K562 (cell line): ENCODE data around the gene ARL17B. TPM values are rescaled to one million over a fixed set of nuclear protein-coding genes. Genes with fewer than 3 reads are reported as not detected.
"Not testable (repeated sequence)": the region's sequence is repeated elsewhere in the genome, so short reads cannot be mapped to it uniquely, and the experiment has no call there.

Source experiments
- ATAC-seq: fragments of 200-7000 bp; cut with Tn5 transposase; 3 replicates; pipeline ENCODE4 v1.9.1; 2020; ENCODE audit warnings: moderate library complexity
- BruUV-seq: library from RNA; stranded (reverse); fragments of 400-500 nt; replicated peaks from 2 replicates; lab custom pipeline; 2021; lab: Mats Ljungman, UMichigan
- CTCF ChIA-PET: fragments of 300-600 bp; formaldehyde crosslinking; extraction: SDS; loops from one replicate; lab custom pipeline; 2021; ENCODE audit warnings: low intra/inter-chr PET ratio; lab: Yijun Ruan, JAX
- POLR2A ChIA-PET: fragments of 300-600, 350-650 bp; sonication (Branson Sonifier 250); formaldehyde crosslinking; extraction: SDS; loops from one replicate; lab custom pipeline; 2021; ENCODE audit warnings: antibody characterized with exemption, inconsistent platforms; lab: Yijun Ruan, JAX
- DNase-seq, 4 experiments: peaks; one replicate each; pipeline versions ENCODE4 v3.0.0 to v3.0.0-alpha.2; 2011 to 2018; ENCODE audit warnings: low spot score in 3 of 4, mixed read lengths in 3 of 4; ENCODE audit errors: extremely low read depth in 1 of 4
- FAIRE-seq: peaks from 2 replicates; lab custom pipeline; 2011; peaks lifted over from hg19 to GRCh38; lab: Jason Lieb, UNC
- H2AFZ ChIP-seq: 2 replicates; pipeline ENCODE4 v1.6.0; 2011; ENCODE audit warnings: low read depth, low read length, control low read depth, inconsistent platforms
- H3K27ac ChIP-seq: fragments of 200-600 bp; 3 replicates; pipeline ENCODE4 v1.8.0; 2011; ENCODE audit warnings: low read depth, mild to moderate bottlenecking, control low read depth, inconsistent platforms, low read length, moderate library complexity, mixed read lengths; ENCODE audit errors: extremely low read depth
- H3K27me3 ChIP-seq, 2 experiments: fragments of 300-600 bp in 1 of 2; 2 replicates in 1 of 2; 3 replicates in 1 of 2; pipeline versions ENCODE4 v1.6.0 to v1.8.0; 2011; ENCODE audit warnings: inconsistent platforms in 2 of 2, low read length in 2 of 2, mild to moderate bottlenecking in 1 of 2, mixed read lengths in 1 of 2, moderate library complexity in 1 of 2; ENCODE audit not compliant: control insufficient read depth in 2 of 2, insufficient read depth in 2 of 2
- H3K36me3 ChIP-seq: fragments of 300-600 bp; 3 replicates; pipeline ENCODE4 v1.8.0; 2011; ENCODE audit warnings: mild to moderate bottlenecking, low read length, inconsistent platforms; ENCODE audit not compliant: control insufficient read depth, insufficient read depth
- H3K4me1 ChIP-seq, 2 experiments: fragments of 200-600 bp in 1 of 2; replicated peaks in 1 of 2; 2 replicates in 1 of 2; 3 replicates in 1 of 2; pipeline versions ENCODE4 v1.5.1 to v1.8.0; 2011; ENCODE audit warnings: inconsistent platforms in 2 of 2, low read length in 2 of 2, mild to moderate bottlenecking in 1 of 2, mixed read lengths in 1 of 2, moderate library complexity in 1 of 2; ENCODE audit not compliant: control insufficient read depth in 2 of 2, insufficient read depth in 2 of 2
- H3K4me2 ChIP-seq: 2 replicates; pipeline ENCODE4 v1.6.1; 2011; ENCODE audit warnings: low read length, control low read depth, inconsistent platforms, mixed read lengths; ENCODE audit not compliant: insufficient read depth
- H3K4me3 ChIP-seq: fragments of 200-600 bp; sonication (generic), shearing (Covaris generic); 2 replicates; pipeline ENCODE4 v1.5.1; 2016; ENCODE audit warnings: control low read depth, inconsistent platforms
- H3K79me2 ChIP-seq: fragments of 200-600 bp; 3 replicates; pipeline ENCODE4 v1.8.0; 2011; ENCODE audit warnings: low read length, inconsistent platforms; ENCODE audit not compliant: control insufficient read depth, insufficient read depth
- H3K9ac ChIP-seq, 2 experiments: 2 replicates each; pipeline versions ENCODE4 v1.6.0 to v1.6.1; 2011; ENCODE audit warnings: low read depth in 2 of 2, low read length in 2 of 2, control low read depth in 1 of 2, inconsistent platforms in 1 of 2, mild to moderate bottlenecking in 1 of 2, mixed read lengths in 1 of 2; ENCODE audit not compliant: insufficient read depth in 1 of 2
- H3K9me1 ChIP-seq: one replicate; pipeline ENCODE4 v1.6.0; 2011; ENCODE audit warnings: inconsistent platforms, mild to moderate bottlenecking, low read length, moderate library complexity; ENCODE audit not compliant: control insufficient read depth, insufficient read depth
- H3K9me3 ChIP-seq: replicated peaks from 2 replicates; pipeline ENCODE4 v1.5.1; 2011; ENCODE audit warnings: low read depth, low read length, inconsistent platforms; ENCODE audit not compliant: control insufficient read depth, insufficient read depth
- H4K20me1 ChIP-seq: replicated peaks from 2 replicates; pipeline ENCODE4 v1.6.1; 2011; ENCODE audit warnings: low read length, inconsistent platforms, mixed read lengths; ENCODE audit not compliant: control insufficient read depth, insufficient read depth
- CTCF ChIP-seq, 3 experiments: IDR thresholded peaks in 2 of 3; conservative IDR thresholded peaks in 1 of 3; 2 replicates each; pipeline ENCODE4 v1.5.1; 2011 to 2012; ENCODE audit warnings: low read length in 3 of 3, mild to moderate bottlenecking in 3 of 3, control low read depth in 2 of 3, improper control_type of control experiment in 1 of 3, inconsistent platforms in 1 of 3, low read depth in 1 of 3, mixed read lengths in 1 of 3, moderate library complexity in 1 of 3; ENCODE audit not compliant: insufficient read depth in 2 of 3
- E2F6 ChIP-seq, 2 experiments: IDR thresholded peaks; 2 replicates each; pipeline ENCODE4 v1.6.1; 2011; ENCODE audit warnings: borderline replicate concordance in 1 of 2, control low read depth in 1 of 2, low read depth in 1 of 2, low read length in 1 of 2, mild to moderate bottlenecking in 1 of 2, mixed read lengths in 1 of 2, moderate library complexity in 1 of 2; ENCODE audit not compliant: insufficient read depth in 1 of 2, insufficient read length in 1 of 2, poor library complexity in 1 of 2, severe bottlenecking in 1 of 2; ENCODE audit errors: extremely low read depth in 1 of 2
- HNRNPL ChIP-seq: fragments of 200-400 bp; formaldehyde crosslinking; IDR thresholded peaks from 2 replicates; pipeline ENCODE4 v1.6.1; 2017; ENCODE audit warnings: low read depth, mild to moderate bottlenecking, low read length
- MAX ChIP-seq: sonication (generic); formaldehyde crosslinking; IDR thresholded peaks from 2 replicates; pipeline ENCODE4 v1.9.0; 2022; ENCODE audit warnings: mild to moderate bottlenecking, missing genetic modification reagents
- NRF1 ChIP-seq, 2 experiments: fragments of 450-650 bp; IDR thresholded peaks in 1 of 2; conservative IDR thresholded peaks in 1 of 2; 2 replicates each; pipeline ENCODE4 v1.6.1; 2014; ENCODE audit warnings: mild to moderate bottlenecking in 2 of 2
- POLR2G ChIP-seq: fragments of 200-400 bp; formaldehyde crosslinking; IDR thresholded peaks from 2 replicates; pipeline ENCODE4 v1.6.1; 2017; ENCODE audit warnings: low read depth, mild to moderate bottlenecking, antibody characterized with exemption, low read length, moderate library complexity
- RBFOX2 ChIP-seq: fragments of 200-400 bp; formaldehyde crosslinking; IDR thresholded peaks from 2 replicates; pipeline ENCODE4 v1.6.1; 2017; ENCODE audit warnings: low read depth, mild to moderate bottlenecking, low read length, moderate library complexity
- ZBTB11 ChIP-seq, 3 experiments: fragments of 200-800 bp in 1 of 3; fragments of 250-450 bp in 1 of 3; fragments of 450-650 bp in 1 of 3; sonication (Bioruptor Pico) in 1 of 3; sonication (Bioruptor generic) in 1 of 3; formaldehyde crosslinking in 1 of 3; IDR thresholded peaks; 2 replicates each; pipeline versions ENCODE4 v1.6.1 to v1.8.0; 2016 to 2022; ENCODE audit warnings: mild to moderate bottlenecking in 2 of 3, missing genetic modification characterization in 2 of 3, missing compliant biosample characterization in 1 of 3, moderate library complexity in 1 of 3
- WGBS: fragments of 100-300 bp; shearing (Covaris generic); methylation state at CpG from one replicate; pipeline ENCODE4 v1.1.6; 2016; ENCODE audit warnings: low coverage, mixed read lengths; ENCODE audit not compliant: insufficient coverage; ENCODE audit errors: missing lambda C conversion rate; 5-methylcytosine and 5-hydroxymethylcytosine counted together
- in situ Hi-C: fragments of 300-500 bp; cut with MboI; formaldehyde crosslinking; loops from 4 replicates; pipeline ENCODE4 v1.15.0; 2018; ENCODE audit warnings: inconsistent platforms, mixed read lengths
- intact Hi-C: fragments of 100-400 bp; cut with micrococcal nuclease; formaldehyde crosslinking; loops from 2 replicates; pipeline ENCODE4 v1.14.2; 2022
- polyA plus RNA-seq, 8 experiments: library from polyadenylated mRNA; depleted of rRNA in 4 of 8; stranded (reverse) in 5 of 8; unstranded in 3 of 8; fragments of >200 nt; fragmentation: Nextera tagmentation in 2 of 8; fragmentation: Illumina TruSeq in 1 of 8; extraction: Ambion mirVana in 2 of 8; extraction: Trizol in 1 of 8; gene quantifications; 2 replicates each; pipeline versions ENCODE4 v1.2.1 to v1.2.3, GENCODE V29; 2011 to 2014; ENCODE audit warnings: inconsistent platforms in 1 of 8, missing spikeins in 1 of 8
- total RNA-seq, 7 experiments: library from RNA; depleted of rRNA in 6 of 7; stranded (reverse); fragments of >200 nt in 6 of 7; fragmentation: Illumina TruSeq in 2 of 7; extraction: Trizol in 2 of 7; gene quantifications; 2 replicates each; pipeline versions ENCODE4 v1.2.1 to v1.2.3, GENCODE V29; 2011 to 2021; ENCODE audit warnings: low replicate concordance in 1 of 7

The ARL17B gene
- total and polyA plus RNA-seq, 9 of the 15 experiments (the other 6 are each of a cell fraction or from before 2014, with no cell fraction given), result 4.0 to 24.2 (median 8.4) TPM

GRCh38 chr17:46259845-46260661 lies 101.5 kb downstream of the ARL17B start:
- CTCF ChIA-PET, H3K36me3 ChIP-seq, H3K79me2 ChIP-seq, intact Hi-C loops, BruUV-seq, H4K20me1 ChIP-seq, H3K27me3 ChIP-seq, H3K27ac ChIP-seq, H3K9me3 ChIP-seq, DNase-seq, H3K9me1 ChIP-seq, H3K4me3 ChIP-seq: not testable (repeated sequence)
- ATAC-seq, result peak; percentile 76
- Histone ChIP-seq H2AFZ (peak overlapping the region; percentile 70; the same call in 1 of the 2 replicates), H3K9ac (peak overlapping the region in 1 of 2 experiments; percentile 71; a peak in 2 of 4 replicates), H3K4me1 (peaks cover 4 to 10% of the 10 kb centered on the region in 2 experiments; a peak in 4 of 5 replicates), H3K4me2 (peak overlapping the region; percentile 54)
- peak; percentile 56 for FAIRE-seq
- POLR2A ChIA-PET, result interaction anchor here (0.6 kb wide), 1 partner anchor 215 kb away, joined by 3 read pairs; no protein-coding TSS in a partner anchor
- WGBS, result 39% methylated on average over 17 of the region's 62 CpGs
- in situ Hi-C loops, result loop anchor here (25.0 kb wide), 1 partner anchor 102 kb away; the partner anchor contains the start of gene ARL17B
- peak in 1 of 2 experiments; percentile 52 for TF ChIP-seq E2F6 (IDR thresholded peaks at IDR 0.05; ENCODE audit: borderline replicate concordance in 1 of 2, extremely low read depth in 1 of 2, insufficient read depth in 1 of 2, insufficient read length in 1 of 2, low read depth in 1 of 2, low read length in 1 of 2, poor library complexity in 1 of 2, severe bottlenecking in 1 of 2)
- TF ChIP-seq ZBTB11 (CRISPR knock-in tag; IDR thresholded peaks at IDR 0.05), result 0 out of 6 replicates have a peak, but pooled peaks of 1 of the 3 experiments have one; percentile 44
- peak; percentile 38 for TF ChIP-seq RBFOX2
- TF ChIP-seq HNRNPL, result peak; percentile 20; the same call in 1 of the 2 replicates
- peak; percentile 59 for TF ChIP-seq MAX (CRISPR knock-in tag)
- peak in 1 of 3 experiments; percentile 36; a peak in 1 of 6 replicates for TF ChIP-seq CTCF (IDR thresholded peaks at IDR 0.05 in 2 of 3, conservative IDR thresholded peaks at IDR 0.05 in 1 of 3; ENCODE audit: insufficient read depth in 2 of 3, low read depth in 1 of 3, low read length in 3 of 3)
- TF ChIP-seq NRF1 (conservative IDR thresholded peaks at IDR 0.05 in 1 of 2, IDR thresholded peaks at IDR 0.05 in 1 of 2), result 0 out of 4 replicates have a peak, but pooled peaks of 1 of the 2 experiments have one; percentile 9
- peak; percentile 53 for TF ChIP-seq POLR2G
